Measurements from ENCODE around the gene HHIPL1. TPM values are rescaled to one million over a fixed set of nuclear protein-coding genes. Genes with fewer than 3 reads are reported as not detected.
A peak's percentile ranks its signal among the peaks of the same experiment; 100 is the strongest.
"Not testable (repeated sequence)": the region's sequence is repeated elsewhere in the genome, so short reads cannot be mapped to it uniquely, and the experiment has no call there.

Gene HHIPL1
- total RNA-seq, 1 donor from 2014 or later, result 0.32 TPM

DNA sequence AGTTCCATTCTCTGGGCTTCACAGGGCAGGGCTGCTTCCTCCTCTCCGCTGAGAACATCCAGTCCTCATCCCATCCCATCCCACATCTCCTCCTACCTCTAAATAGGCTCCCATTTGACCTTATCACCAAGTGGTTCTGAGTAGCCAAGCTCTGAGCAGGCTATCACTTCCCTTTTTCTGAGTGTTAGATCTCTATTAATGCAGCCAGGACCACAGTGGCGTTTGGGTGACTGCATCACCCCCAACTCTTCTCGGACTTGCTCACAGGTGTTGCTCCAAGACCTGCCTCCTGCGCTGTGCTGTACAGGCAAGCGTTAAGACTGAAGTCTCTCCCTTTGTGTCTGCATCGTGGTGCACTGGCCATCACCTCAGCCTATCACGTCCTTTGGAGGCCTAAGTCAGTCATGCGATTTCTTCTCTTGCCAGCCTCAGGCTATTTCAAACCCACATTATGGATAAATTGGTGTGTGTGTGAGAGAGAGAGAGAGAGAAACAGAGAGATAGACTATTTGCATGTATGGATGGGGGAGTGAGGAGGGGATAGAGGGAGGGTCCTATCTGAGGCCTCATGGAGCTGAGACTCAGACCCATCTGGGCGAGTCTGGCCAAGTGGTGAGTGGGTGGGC is 12.4 kb upstream of the HHIPL1 start:
- DNase-seq (ENCODE audit: low read depth), result no peak

DNA sequence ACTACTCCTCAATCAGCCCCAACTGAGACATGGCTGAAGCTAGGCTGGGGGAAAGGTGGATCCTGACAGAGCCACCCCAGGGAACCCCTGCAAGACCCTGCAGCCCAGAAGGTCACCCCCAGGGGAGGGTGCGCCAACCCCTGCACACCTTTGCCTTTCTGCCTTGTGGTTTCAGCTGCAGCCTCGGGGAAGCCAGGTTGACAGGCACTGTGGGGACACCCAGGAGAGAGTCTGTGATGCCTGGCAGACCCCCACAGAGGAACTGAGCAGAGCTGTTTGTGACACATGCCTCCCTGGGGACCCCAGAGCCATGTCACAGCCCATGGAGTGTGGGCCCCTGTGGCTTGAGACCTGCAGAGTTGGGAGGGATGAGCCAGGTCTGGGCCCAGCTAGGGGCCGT is 11.8 kb upstream of the HHIPL1 start:
- no peak for DNase-seq (ENCODE audit: low read depth)

GRCh38 chr14:99633918-99634317 is 11.0 kb upstream of the HHIPL1 start:
- no peak for DNase-seq (ENCODE audit: low read depth)

DNA sequence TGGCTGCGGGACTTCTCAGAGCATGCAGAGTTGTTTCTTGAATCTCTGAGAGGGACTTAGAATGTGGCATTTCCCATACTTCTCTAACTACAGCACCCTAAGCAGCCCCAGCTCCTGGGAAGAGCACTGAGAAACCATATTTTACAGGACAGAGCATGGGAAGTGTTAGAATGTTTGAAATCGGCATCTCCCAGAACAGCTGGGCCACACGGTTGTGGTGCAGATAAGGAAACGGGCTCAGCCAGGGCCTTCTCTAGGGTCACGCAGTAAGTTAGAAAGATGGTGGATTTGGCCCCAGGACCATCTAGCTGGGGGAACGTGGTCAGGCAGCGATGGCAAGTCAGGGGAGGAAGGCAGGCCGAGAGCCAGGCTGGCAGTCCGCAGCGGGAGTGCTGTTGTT is 10.5 kb upstream of the HHIPL1 start:
- DNase-seq (ENCODE audit: low read depth), result no peak

DNA sequence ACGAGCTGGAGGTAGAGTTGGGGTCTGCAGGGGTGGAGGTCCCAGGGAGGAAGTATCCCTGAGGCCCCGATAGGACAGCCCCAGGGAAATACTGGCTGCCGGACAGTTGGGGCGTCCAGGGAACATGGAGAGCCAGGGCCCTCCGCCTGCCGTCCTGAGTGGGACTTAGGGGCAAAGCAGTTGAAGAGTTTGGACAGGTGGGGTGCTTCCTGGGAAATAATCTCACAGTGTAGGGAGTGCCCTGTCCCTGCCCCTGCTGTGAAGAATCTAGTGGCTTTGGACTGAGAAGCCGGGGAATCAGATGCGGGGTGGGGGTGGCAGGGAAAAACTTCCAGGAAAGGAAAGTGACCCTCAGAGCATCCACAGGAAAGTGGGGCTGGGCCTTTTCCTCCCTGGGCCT is 9.8 kb upstream of the HHIPL1 start:
- DNase-seq (ENCODE audit: low read depth), result no peak

DNA sequence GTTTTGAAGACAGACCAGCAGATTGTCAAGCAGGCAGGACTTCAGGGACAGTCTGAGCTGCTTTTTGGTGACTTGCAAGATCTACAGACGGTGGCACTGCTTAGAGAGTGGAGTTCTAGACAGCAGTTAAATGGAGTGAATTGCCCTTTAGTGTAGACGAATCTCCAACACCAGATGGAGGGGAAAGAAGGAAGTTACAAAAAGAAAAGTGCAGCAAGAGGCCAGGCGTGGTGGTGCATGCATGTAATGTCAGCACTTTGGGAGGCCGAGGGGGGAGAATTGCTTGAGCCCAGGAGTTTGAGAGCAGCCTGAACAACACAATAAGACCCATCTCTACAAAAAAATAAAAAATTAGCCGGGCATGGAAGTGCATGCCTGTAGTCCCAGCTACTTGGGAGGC is 8.4 kb upstream of the HHIPL1 start:
- no peak for DNase-seq (ENCODE audit: low read depth)

DNA sequence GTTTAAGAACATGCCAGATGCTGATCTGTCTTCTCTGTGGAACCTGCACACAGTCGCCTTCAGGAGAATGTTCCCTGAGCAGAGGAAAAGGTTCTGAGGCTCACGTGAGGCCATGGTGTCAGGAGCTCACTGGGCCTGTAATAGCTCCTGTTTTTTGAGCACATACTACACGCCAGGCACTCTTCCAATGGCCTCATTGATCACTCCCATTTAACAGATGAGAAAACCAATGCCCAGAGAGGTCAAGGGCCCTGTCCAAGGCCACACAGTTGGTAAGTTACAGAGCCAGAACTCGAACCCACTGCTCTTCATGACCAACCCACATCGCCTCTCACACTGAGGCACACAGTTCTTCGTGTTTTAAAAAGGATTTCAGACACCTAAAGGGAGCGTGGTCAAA is 7.3 kb upstream of the HHIPL1 start:
- no peak for DNase-seq (ENCODE audit: low read depth)

DNA sequence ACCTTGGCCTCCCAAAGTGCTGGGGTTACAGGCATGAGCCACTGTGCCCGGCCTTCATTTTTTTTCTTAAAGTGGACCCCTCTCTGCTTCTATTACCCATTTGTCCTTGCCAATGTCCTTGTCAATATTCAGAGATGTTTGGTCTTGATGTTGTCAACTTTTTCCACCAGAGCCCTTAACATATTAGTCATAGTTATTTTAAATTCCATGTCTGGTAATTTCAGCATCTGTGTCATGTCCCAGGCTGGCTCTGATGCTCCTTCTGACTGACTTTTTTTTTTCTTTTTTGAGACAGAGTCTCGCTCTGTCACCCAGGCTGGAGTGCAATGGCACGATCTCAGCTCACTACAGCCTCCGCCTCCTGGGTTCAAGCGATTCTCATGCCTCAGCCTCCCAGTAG is 2.2 kb upstream of the HHIPL1 start:
- DNase-seq (ENCODE audit: low read depth), result not testable (repeated sequence)

DNA sequence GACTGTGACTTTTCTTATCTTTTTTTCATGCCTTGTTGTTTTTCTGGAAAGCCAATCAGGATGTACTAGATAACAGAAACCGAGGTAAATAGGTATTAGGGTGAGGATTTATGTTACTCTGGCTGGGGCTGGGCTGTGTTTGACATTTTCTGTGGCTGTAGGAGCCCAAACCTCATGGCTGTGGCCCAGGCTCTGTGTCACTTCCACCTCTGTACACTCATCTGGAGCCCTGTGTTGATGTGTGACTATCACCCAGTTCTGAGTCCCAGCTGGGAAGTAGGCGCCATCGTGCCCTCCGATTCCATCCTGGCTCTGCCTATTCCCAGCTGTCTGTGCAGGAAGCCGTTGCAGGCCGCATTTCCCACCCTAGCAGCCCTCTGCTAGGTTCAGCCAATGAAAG is 1.6 kb upstream of the HHIPL1 start:
- no peak for DNase-seq (ENCODE audit: low read depth)

DNA sequence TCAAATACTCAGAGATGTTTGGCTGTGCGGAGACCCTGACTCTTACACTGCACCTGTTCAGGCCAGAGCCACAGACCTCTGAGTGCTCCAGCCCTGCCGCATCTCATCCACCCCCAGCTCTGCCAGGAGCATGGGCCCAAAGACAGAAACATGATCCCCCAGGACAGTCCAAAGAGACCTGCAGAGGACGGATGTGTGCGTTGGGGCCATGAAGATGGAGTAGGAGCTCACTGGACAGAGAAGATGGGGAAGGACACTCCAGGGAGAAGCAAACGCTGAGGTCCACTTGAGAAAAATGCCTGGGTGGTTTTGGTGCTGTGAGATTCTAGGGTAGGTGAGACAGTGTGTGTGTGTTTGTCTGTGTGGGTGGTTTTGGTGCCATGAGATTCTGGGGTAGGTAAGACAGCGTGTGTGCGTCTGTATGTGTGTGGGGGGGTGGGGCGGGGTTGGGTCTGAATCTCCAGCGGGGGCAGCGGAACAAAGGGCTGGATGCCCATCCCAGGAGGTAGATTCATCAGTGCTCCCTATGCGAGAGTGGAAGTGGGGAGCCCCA is 818 bp upstream of the HHIPL1 start:
- no peak for DNase-seq (ENCODE audit: low read depth)

DNA sequence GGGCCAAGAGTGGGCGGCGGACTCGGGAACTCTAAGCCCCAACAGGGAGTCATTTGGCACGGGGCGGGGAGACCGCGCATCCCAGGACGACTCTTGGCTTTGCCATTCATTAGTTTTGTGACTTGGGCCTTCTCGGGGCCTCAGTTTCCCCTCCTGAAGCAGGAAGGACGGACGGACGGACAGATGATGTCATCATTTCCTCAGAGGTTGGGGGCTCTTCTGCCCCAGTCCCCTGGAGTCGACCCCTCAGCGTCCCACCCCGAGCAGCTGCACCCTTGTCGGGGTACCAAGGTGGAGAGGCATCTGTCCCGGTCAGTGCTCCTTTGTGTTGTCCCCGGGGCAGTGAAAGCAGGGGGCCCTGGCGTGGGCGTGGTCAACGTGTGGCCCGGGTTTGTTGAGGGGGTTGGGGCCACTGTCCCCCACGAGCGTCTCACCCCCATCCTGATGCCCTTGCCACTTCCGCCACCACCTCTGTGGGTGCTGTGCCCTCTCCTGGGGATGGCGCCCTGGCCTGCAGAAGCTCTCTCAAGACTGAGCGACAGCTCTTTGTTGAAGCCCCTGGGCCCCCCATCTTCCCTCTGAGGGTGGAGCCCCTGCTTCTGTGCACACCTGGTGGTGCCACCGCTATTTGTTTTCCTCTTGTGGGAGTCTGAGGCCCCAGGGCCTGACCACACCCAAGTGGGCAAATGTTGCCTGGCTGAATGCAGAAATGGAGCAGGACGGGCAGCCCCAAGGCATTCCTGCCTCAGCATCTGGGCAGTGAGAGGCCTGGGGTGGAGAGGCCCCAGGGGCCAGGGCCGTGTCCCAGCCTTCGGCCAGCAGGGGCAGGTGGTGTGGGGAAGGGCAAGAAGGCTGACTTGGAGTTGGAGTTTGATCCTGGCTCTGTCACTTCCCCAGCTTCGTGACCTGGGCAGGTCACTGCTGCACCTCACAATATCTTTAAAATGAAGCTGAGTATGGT is 896 bp downstream of the HHIPL1 start:
- no peak for DNase-seq (ENCODE audit: low read depth)

DNA sequence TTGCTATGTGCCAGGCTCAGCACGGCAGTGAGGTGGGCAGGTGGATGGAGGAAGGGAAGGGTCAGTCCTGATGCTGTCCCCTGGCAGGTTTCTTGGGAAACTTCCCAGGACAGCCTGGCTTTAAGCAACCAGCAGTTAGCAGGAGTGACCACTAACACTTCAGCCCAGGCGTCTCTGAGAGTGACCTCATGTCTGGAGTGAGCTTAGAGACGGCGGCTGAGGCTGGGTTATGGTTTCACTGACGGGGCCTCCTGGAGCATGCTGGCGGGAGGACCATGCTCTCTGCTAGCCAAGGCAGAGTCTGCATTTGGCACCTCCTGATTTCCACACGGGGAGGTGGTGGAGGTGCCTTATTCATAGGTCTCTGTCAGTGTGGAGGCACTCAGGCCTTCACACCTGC is 2.5 kb downstream of the HHIPL1 start:
- DNase-seq (ENCODE audit: low read depth), result peak; percentile 22

GRCh38 chr14:99648027-99648784 is 3.3 kb downstream of the HHIPL1 start:
- DNase-seq (ENCODE audit: low read depth), result no peak

GRCh38 chr14:99649219-99649618 is 4.3 kb downstream of the HHIPL1 start:
- no peak for DNase-seq (ENCODE audit: low read depth)

DNA sequence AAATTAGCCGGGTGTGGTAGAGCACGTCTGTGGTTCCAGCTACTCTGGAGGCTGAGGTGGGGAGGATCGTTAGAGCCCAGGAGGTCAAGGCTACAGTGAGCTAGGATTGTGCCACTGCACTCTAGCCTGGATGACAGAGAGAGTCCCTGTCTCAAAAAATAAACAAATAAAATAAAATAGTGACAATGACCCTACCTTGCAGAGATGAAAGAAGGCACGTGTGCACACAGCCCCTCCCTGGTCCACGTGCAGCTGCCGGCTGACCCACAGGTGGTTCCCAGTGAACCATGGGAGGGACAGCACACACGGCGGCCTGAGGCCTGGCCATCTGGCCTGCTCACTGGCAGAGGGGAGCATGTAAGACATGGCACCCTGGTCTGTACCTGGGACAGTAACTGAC is 4.7 kb downstream of the HHIPL1 start:
- no peak for DNase-seq (ENCODE audit: low read depth)

- no peak for DNase-seq (ENCODE audit: low read depth)
These were observed 5.3 kb downstream of the HHIPL1 start for GRCh38 chr14:99650189-99650588.

DNA sequence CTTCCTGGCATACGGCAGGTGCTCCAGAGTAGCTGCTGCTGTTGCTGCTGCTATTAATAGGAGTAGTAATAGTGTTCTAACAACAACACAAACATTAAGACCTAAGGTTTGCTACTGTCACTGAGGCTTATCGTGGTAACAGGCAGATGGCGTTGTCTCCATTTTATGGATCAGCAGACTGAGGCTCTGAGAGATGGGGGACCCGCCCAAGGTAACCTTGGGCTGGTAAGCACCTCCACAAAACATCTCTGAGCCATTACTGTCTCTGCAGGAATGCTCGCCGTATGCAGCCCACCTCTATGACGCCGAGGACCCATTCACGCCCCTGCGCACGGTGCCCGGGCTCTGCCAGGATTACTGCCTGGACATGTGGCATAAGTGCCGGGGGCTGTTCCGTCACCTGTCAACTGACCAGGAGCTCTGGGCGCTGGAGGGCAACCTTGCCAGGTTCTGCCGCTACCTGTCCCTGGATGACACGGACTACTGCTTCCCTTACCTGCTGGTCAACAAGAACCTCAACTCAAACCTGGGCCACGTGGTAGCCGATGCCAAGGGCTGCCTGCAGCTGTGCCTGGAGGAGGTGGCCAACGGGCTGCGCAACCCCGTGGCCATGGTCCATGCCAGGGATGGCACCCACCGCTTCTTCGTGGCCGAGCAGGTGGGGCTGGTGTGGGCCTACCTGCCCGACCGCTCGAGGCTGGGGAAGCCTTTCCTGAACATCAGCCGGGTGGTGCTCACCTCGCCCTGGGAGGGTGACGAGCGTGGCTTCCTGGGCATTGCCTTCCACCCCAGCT is 7.2 kb downstream of the HHIPL1 start:
- DNase-seq (ENCODE audit: low read depth), result no peak

DNA sequence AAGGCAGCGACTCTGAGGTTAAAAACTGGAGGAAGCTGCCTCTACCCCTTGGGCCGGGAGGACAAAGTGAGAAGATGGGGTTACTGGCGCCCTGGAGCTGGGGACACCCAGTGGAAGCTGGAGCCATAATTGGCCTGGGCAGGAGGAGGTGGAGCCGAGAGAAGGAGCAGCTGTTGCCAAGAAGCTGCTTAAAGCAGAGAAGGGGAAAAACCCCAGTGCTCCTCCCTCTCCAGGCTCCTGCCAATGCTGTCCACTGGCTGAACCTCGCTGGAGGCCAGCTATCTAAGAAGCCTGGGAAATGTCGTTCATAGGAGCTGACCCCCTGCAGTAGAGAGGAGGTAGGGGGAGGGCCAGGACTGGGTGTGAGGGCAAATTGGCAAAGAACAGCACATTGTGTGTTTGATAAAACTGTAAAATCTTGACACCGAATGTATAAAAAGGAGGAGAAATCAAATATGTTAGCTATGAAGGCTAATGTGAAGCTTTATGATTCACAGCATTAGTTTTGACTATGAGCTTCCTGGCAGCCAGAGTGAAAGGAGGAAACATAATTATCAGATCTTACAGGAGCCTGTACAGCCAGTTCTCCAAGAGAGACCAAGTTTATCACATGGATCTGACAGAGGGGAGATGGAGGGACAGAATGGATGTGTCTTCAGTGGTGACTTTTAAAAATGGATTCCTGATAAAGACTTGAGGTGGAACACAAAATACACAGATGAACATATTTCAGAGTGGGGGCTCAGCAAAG is 9.5 kb downstream of the HHIPL1 start:
- DNase-seq (ENCODE audit: low read depth), result peak; percentile 74

DNA sequence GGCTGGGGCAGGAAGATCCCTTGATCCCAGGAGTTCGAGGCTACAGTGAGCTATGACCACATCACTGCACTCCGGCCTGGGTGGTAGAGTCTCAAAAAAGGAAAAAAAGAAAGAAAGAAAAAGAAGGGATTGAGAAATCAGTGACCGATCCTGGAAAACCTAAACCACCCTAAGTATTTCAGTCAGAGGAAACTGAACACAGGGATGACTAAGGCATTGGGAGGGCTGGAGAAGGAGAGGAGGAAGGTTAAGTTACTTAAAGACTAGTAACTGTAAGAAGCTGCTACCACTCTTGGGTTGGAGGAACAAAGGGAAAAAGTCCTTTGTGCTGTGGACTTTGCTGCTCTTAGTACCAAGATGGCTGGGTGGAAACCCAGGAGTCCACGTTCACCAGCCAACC is 10.6 kb downstream of the HHIPL1 start:
- no peak for DNase-seq (ENCODE audit: low read depth)

DNA sequence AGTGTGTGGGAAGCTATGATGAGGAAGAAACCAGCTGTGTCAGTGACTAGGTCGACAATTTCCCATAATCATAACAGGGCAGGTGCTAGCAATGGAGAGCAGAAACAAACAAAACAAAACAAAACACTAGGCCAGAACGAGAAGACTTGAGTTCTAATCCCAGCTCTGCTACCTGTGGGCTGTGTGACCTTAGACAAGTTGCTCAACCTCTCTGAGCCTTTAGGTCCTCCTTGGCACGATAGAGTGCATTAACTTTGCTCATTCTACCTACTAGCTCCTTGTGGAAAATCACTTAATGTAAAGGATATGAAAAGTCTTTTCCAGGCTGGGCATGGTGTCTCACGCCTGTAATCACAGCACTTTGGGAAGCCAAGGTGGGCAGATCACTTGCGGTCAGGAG is 11.2 kb downstream of the HHIPL1 start:
- no peak for DNase-seq (ENCODE audit: low read depth)
